Skeletal muscle tissue (tissue), 4 donors: ENCODE measurements around the gene RFX8. TPM values are rescaled to one million over a fixed set of nuclear protein-coding genes. Genes with fewer than 3 reads are reported as not detected.
A peak's percentile ranks its signal among the peaks of the same experiment; 100 is the strongest.

ENCODE experiments used
- H3K27ac ChIP-seq: one replicate; pipeline ENCODE4 v1.7.0; 2013; ENCODE audit warnings: mild to moderate bottlenecking, low read depth, low read length, inconsistent platforms
- H3K27me3 ChIP-seq, 3 donors: one replicate each; pipeline ENCODE4 v1.7.0; 2013; ENCODE audit warnings: low read length in 3 of 3; ENCODE audit not compliant: control insufficient read depth in 3 of 3, insufficient read depth in 3 of 3
- H3K36me3 ChIP-seq, 3 donors: one replicate each; pipeline ENCODE4 v1.7.0; 2013; ENCODE audit warnings: low read length in 3 of 3; ENCODE audit not compliant: control insufficient read depth in 3 of 3, insufficient read depth in 3 of 3
- H3K4me1 ChIP-seq, 3 donors: one replicate each; pipeline ENCODE4 v1.7.0; 2013; ENCODE audit warnings: low read length in 3 of 3, mild to moderate bottlenecking in 3 of 3; ENCODE audit not compliant: control insufficient read depth in 3 of 3, insufficient read depth in 3 of 3
- H3K4me3 ChIP-seq, 3 donors: one replicate each; pipeline ENCODE4 v1.7.0; 2013; ENCODE audit warnings: low read length in 3 of 3
- H3K9ac ChIP-seq, 3 donors: one replicate each; pipeline ENCODE4 v1.7.0; 2013; ENCODE audit warnings: low read length in 3 of 3, mild to moderate bottlenecking in 3 of 3, moderate library complexity in 2 of 3, low read depth in 1 of 3
- H3K9me3 ChIP-seq, 3 donors: one replicate each; pipeline ENCODE4 v1.7.0; 2013; ENCODE audit warnings: low read length in 3 of 3; ENCODE audit not compliant: control insufficient read depth in 3 of 3
- total RNA-seq: library from RNA; depleted of rRNA; stranded (reverse); fragments of >200 nt; gene quantifications from one replicate; pipeline ENCODE4 v1.2.3, GENCODE V29; 2014
- donor health status: Osteomylitis.

RFX8 gene
- total RNA-seq: under 0.01 TPM

GRCh38 chr2:101474731-101475384 lies at the start of gene RFX8:
Gene RFX8, minus strand, starts transcription at chr2:101475112. Its CDS starts 8,264 bp downstream, at chr2:101466848.
- peaks cover 0 to 10% (median 0%) of the 10 kb centered on the region in 3 donors for H3K27me3 ChIP-seq
- peaks cover 0 to 5% (median 0%) of the 10 kb centered on the region in 3 donors for H3K4me1 ChIP-seq
- H3K9me3 ChIP-seq: no peaks in the 10 kb centered on the region
- H3K4me3 ChIP-seq: peak within 1 kb of the TSS; percentile 61 to 65 (median 63)
- H3K9ac ChIP-seq: peak within 1 kb of the TSS; percentile 36 to 82 (median 69)
- peak within 1 kb of the TSS; percentile 55 for H3K27ac ChIP-seq
- no peaks in the 10 kb centered on the region for H3K36me3 ChIP-seq

GRCh38 chr2:101521487-101521886 lies 46.6 kb upstream of the RFX8 start:
- H3K36me3 ChIP-seq: no peaks in the 10 kb centered on the region
- no peaks in the 10 kb centered on the region for H3K27me3 ChIP-seq
- H3K4me1 ChIP-seq: peaks cover 5 to 20% (median 17%) of the 10 kb centered on the region in 3 donors
- H3K4me3 ChIP-seq: no peak overlapping the region
- H3K9me3 ChIP-seq: no peaks in the 10 kb centered on the region
- H3K27ac ChIP-seq: no peak overlapping the region
- H3K9ac ChIP-seq: no peak overlapping the region

DNA sequence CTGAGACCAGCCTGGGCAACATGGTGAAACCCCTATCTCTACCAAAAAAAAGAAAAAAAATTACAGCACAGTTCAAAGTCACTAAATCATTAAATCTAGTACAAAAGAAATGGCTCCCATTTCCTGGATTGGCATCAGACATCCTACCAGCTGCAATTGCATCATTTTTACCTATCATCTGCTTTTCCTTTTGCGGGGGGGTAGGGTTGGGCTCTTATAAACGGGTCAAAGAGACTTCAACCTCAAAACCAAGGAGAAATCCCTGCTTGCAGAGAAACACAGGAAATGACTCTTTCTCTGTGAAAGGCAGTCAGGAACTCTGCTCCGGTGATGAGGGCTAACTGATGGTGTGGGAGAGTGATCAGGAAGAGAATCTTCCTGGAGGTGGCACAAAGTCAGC lies 45.3 kb upstream of the RFX8 start:
- H3K27me3 ChIP-seq: no peaks in the 10 kb centered on the region
- H3K9ac ChIP-seq: no peak overlapping the region
- H3K4me3 ChIP-seq: no peak overlapping the region
- H3K4me1 ChIP-seq: peaks cover 11 to 24% (median 19%) of the 10 kb centered on the region in 3 donors
- no peak overlapping the region for H3K27ac ChIP-seq
- H3K9me3 ChIP-seq: no peaks in the 10 kb centered on the region
- H3K36me3 ChIP-seq: no peaks in the 10 kb centered on the region

GRCh38 chr2:101518578-101519492 lies 43.9 kb upstream of the RFX8 start:
- Histone ChIP-seq H3K27ac (no peak overlapping the region), H3K9me3 (no peaks in the 10 kb centered on the region), H3K36me3 (no peaks in the 10 kb centered on the region), H3K4me3 (no peak overlapping the region), H3K4me1 (peaks cover 14 to 20% (median 18%) of the 10 kb centered on the region in 3 donors), H3K27me3 (no peaks in the 10 kb centered on the region), H3K9ac (no peak overlapping the region)

DNA sequence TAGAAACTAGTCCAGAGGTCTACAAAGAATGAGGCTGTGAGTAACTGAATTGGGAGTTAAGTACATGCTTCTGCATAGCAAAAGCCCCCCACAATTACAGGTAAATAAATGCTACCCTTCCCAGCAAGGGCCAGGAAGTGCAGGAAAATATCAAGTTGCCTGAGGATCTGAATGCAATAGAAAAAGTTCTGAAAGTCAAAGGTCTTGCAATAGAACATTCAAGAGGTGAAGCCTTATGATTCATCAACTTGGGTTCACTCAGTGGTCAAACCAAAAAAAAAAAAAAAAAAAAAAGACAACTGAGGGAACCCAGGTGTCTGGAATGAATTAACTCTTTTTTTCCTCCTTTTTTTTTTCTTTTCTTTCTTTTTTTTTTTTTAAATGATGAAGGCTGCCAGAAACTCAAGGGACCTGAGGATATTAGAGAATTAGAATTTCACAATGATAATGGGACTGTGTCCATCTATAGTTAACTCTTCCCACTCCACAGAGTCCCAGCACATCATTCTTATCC lies 42.9 kb upstream of the RFX8 start:
- H3K9ac ChIP-seq: no peak overlapping the region
- peak overlapping the region; percentile 10 for H3K27ac ChIP-seq
- no peaks in the 10 kb centered on the region for H3K36me3 ChIP-seq
- no peaks in the 10 kb centered on the region for H3K9me3 ChIP-seq
- H3K4me3 ChIP-seq: no peak overlapping the region
- no peaks in the 10 kb centered on the region for H3K27me3 ChIP-seq
- peaks cover 14 to 20% (median 18%) of the 10 kb centered on the region in 3 donors for H3K4me1 ChIP-seq

- Histone ChIP-seq H3K27me3 (no peaks in the 10 kb centered on the region), H3K36me3 (no peaks in the 10 kb centered on the region), H3K4me3 (no peak overlapping the region), H3K4me1 (peaks cover 14 to 20% (median 18%) of the 10 kb centered on the region in 3 donors), H3K27ac (peak overlapping the region; percentile 10), H3K9ac (no peak overlapping the region), H3K9me3 (no peaks in the 10 kb centered on the region)
Measured at GRCh38 chr2:101516823-101517690, 42.1 kb upstream of the RFX8 start.

GRCh38 chr2:101516349-101516748 lies 41.4 kb upstream of the RFX8 start:
- Histone ChIP-seq H3K9me3 (no peaks in the 10 kb centered on the region), H3K4me3 (no peak overlapping the region), H3K4me1 (peaks cover 14 to 20% (median 18%) of the 10 kb centered on the region in 3 donors), H3K27me3 (no peaks in the 10 kb centered on the region), H3K9ac (no peak overlapping the region), H3K27ac (no peak overlapping the region), H3K36me3 (no peaks in the 10 kb centered on the region)

GRCh38 chr2:101515477-101515876 lies 40.6 kb upstream of the RFX8 start:
- H3K36me3 ChIP-seq: no peaks in the 10 kb centered on the region

GRCh38 chr2:101512993-101513392 lies 38.1 kb upstream of the RFX8 start:
- Histone ChIP-seq H3K27me3 (no peaks in the 10 kb centered on the region), H3K27ac (no peak overlapping the region), H3K4me1 (peaks cover 9 to 10% (median 10%) of the 10 kb centered on the region in 3 donors), H3K36me3 (no peaks in the 10 kb centered on the region), H3K4me3 (no peak overlapping the region), H3K9me3 (no peaks in the 10 kb centered on the region), H3K9ac (no peak overlapping the region)

More at GRCh38 chr2:101515477-101515876, 40.6 kb upstream of the RFX8 start:
- Histone ChIP-seq H3K4me3 (no peak overlapping the region), H3K9me3 (no peaks in the 10 kb centered on the region), H3K9ac (peak overlapping the region in 1 of 3 donors; percentile 34), H3K27me3 (no peaks in the 10 kb centered on the region), H3K27ac (no peak overlapping the region), H3K4me1 (peaks cover 14 to 18% (median 17%) of the 10 kb centered on the region in 3 donors)
